ENCODE data around the gene AGAP6. TPM values are rescaled to one million over a fixed set of nuclear protein-coding genes. Genes with fewer than 3 reads are reported as not detected.

Gene AGAP6
- total RNA-seq, 4 donors from 2014 or later = 20.8 to 46.2 (median 39.7) TPM

Small RNA genes lying within 50 kb of the gene (small RNA-seq; reads per million reads assigned to genes)
- gene RNA5SP317 (0 reads per million in 2 donors), gene SNORA74C-2 (0 reads per million in 2 donors)

Other genes with a start within 250 kb of the AGAP6 start
- gene OGDHL, start 226.1 kb upstream of the AGAP6 start, total RNA-seq = 1 to 10 TPM; 1.7 to 4.3 (median 3.0) TPM
- gene PARG, start 46.4 kb upstream of the AGAP6 start, total RNA-seq = 10 to 100 TPM; 21.0 to 77.6 (median 41.8) TPM
- gene TIMM23B, start 46.4 kb upstream of the AGAP6 start, total RNA-seq = 10 to 100 TPM; 16.8 to 36.1 (median 24.8) TPM
- gene WASHC2A, start 79.5 kb downstream of the AGAP6 start, total RNA-seq = 10 to 100 TPM; 39.4 to 88.9 (median 57.6) TPM